GM23338 (cell line): ENCODE measurements around the gene WDR73. TPM values are rescaled to one million over a fixed set of nuclear protein-coding genes. Genes with fewer than 3 reads are reported as not detected.

Source experiments
- ATAC-seq: fragments of 200-7000 bp; cut with Tn5 transposase; 3 replicates; pipeline ENCODE4 v1.9.1; 2020
- DNase-seq: peaks from one replicate; pipeline ENCODE4 v3.0.0-alpha.2; 2015; ENCODE audit warnings: low spot score
- H2AFZ ChIP-seq: fragments of 200-600 bp; sonication (generic); 2 replicates; pipeline ENCODE4 v1.8.0; 2016; ENCODE audit warnings: antibody characterized with exemption, mild to moderate bottlenecking, moderate library complexity
- H3F3A ChIP-seq: fragments of 200-600 bp; sonication (generic); replicated peaks from 2 replicates; pipeline ENCODE4 v1.8.0; 2017; ENCODE audit warnings: antibody characterized with exemption, mixed run types, low read depth
- H3K27ac ChIP-seq: fragments of 200-600 bp; sonication (generic); 2 replicates; pipeline ENCODE4 v1.6.1; 2016; ENCODE audit warnings: low read depth
- H3K27me3 ChIP-seq: fragments of 200-600 bp; sonication (generic); 2 replicates; pipeline ENCODE4 v1.8.0; 2016; ENCODE audit warnings: mild to moderate bottlenecking, mixed run types, moderate library complexity; ENCODE audit not compliant: insufficient read depth
- H3K36me3 ChIP-seq: fragments of 200-600 bp; sonication (generic); 2 replicates; pipeline ENCODE4 v1.8.0; 2016; ENCODE audit warnings: mild to moderate bottlenecking; ENCODE audit not compliant: insufficient read depth
- H3K4me1 ChIP-seq: fragments of 200-600 bp; sonication (generic); 2 replicates; pipeline ENCODE4 v1.8.0; 2016; ENCODE audit warnings: mild to moderate bottlenecking, moderate library complexity; ENCODE audit not compliant: insufficient read depth
- H3K4me2 ChIP-seq: fragments of 200-600 bp; sonication (generic); 2 replicates; pipeline ENCODE4 v1.7.1; 2017; ENCODE audit warnings: mixed run types
- H3K4me3 ChIP-seq: fragments of 200-600 bp; sonication (generic); 2 replicates; pipeline ENCODE4 v1.6.1; 2016; ENCODE audit warnings: mixed run types
- H3K79me2 ChIP-seq: fragments of 200-600 bp; sonication (generic); replicated peaks from 2 replicates; pipeline ENCODE4 v1.8.0; 2017; ENCODE audit warnings: mild to moderate bottlenecking; ENCODE audit not compliant: insufficient read depth
- H3K9me2 ChIP-seq: fragments of 200-600 bp; sonication (generic); 2 replicates; pipeline ENCODE4 v1.8.0; 2017; ENCODE audit not compliant: insufficient read depth
- H4K20me1 ChIP-seq: fragments of 200-600 bp; sonication (generic); replicated peaks from 2 replicates; pipeline ENCODE4 v1.8.0; 2017; ENCODE audit warnings: mild to moderate bottlenecking; ENCODE audit not compliant: insufficient read depth
- H3K27ac Mint-ChIP-seq: 2 replicates; pipeline ENCODE4 v1.8.0; 2020; ENCODE audit warnings: inconsistent platforms, mild to moderate bottlenecking, moderate library complexity, mixed read lengths
- H3K27me3 Mint-ChIP-seq: 3 replicates; pipeline ENCODE4 v1.8.0; 2022; ENCODE audit warnings: low read depth, mild to moderate bottlenecking, moderate library complexity, mixed read lengths, inconsistent platforms; ENCODE audit not compliant: insufficient read depth, poor library complexity
- H3K36me3 Mint-ChIP-seq: 3 replicates; pipeline ENCODE4 v1.8.0; 2021; ENCODE audit warnings: low read depth, mild to moderate bottlenecking, inconsistent platforms, moderate library complexity, mixed read lengths
- H3K4me1 Mint-ChIP-seq: 3 replicates; pipeline ENCODE4 v1.8.0; 2020; ENCODE audit warnings: mild to moderate bottlenecking, inconsistent platforms, mixed read lengths
- H3K4me3 Mint-ChIP-seq: 3 replicates; pipeline ENCODE4 v1.8.0; 2021; ENCODE audit warnings: moderate library complexity, mild to moderate bottlenecking, inconsistent platforms, mixed read lengths
- H3K9me3 Mint-ChIP-seq: 3 replicates; pipeline ENCODE4 v1.8.0; 2020; ENCODE audit warnings: moderate library complexity, mild to moderate bottlenecking, inconsistent platforms, mixed read lengths
- CREB1 ChIP-seq: fragments of 250-450 bp; sonication (Bioruptor Pico); IDR thresholded peaks from 2 replicates; pipeline ENCODE4 v1.5.0; 2020; ENCODE audit warnings: low read depth, mild to moderate bottlenecking, moderate library complexity
- EZH2 ChIP-seq: fragments of 200-600 bp; sonication (generic); IDR thresholded peaks from one replicate; pipeline ENCODE4 v1.8.0; 2017; ENCODE audit warnings: antibody characterized with exemption, mild to moderate bottlenecking, low read depth; ENCODE audit not compliant: unreplicated experiment
- NANOG ChIP-seq: IDR thresholded peaks from 2 replicates; pipeline ENCODE4 v1.6.1; 2016; ENCODE audit warnings: antibody characterized with exemption, borderline replicate concordance
- POLR2AphosphoS5 ChIP-seq: IDR thresholded peaks from 2 replicates; pipeline ENCODE4 v1.6.1; 2016; ENCODE audit warnings: antibody characterized with exemption, low read depth
- ZNF462 ChIP-seq: fragments of 250-450 bp; sonication (Bioruptor Pico); IDR thresholded peaks from 2 replicates; pipeline ENCODE4 v1.5.0; 2020; ENCODE audit warnings: mild to moderate bottlenecking, moderate library complexity
- polyA plus RNA-seq: library from polyadenylated mRNA; unstranded; fragments of >200 nt; fragmentation: Nextera tagmentation; extraction: Ambion mirVana; gene quantifications from 2 replicates; pipeline ENCODE4 v1.2.1, GENCODE V29; 2016
- total RNA-seq: library from RNA; depleted of rRNA; stranded (reverse); fragments of >200 nt; shearing (Covaris generic); gene quantifications from 2 replicates; pipeline ENCODE4 v1.2.3, GENCODE V29; 2014
- TF ChIP-seq, protein P1 (sequence below): IDR thresholded peaks from one replicate; pipeline ENCODE4 v1.6.1; 2018; ENCODE audit warnings: antibody characterized with exemption; ENCODE audit not compliant: unreplicated experiment
- TF ChIP-seq, protein P2 (sequence below): IDR thresholded peaks from 2 replicates; pipeline ENCODE4 v1.6.1; 2016; ENCODE audit warnings: antibody characterized with exemption

WDR73 gene
- total and polyA plus RNA-seq, 2 experiments from 2014 or later, result 14.8 to 25.2 TPM

GRCh38 chr15:84604826-84605553 lies 49.1 kb downstream of the WDR73 start:
- Mint-ChIP-seq H3K9me3 (no peaks in the 10 kb centered on the region), H3K4me3 (peak overlapping the region; percentile 63), H3K36me3 (peaks cover 66% of the 10 kb centered on the region), H3K4me1 (peaks cover 73% of the 10 kb centered on the region), H3K27ac (peak overlapping the region; percentile 63), H3K27me3 (peaks cover 27% of the 10 kb centered on the region)
- ATAC-seq (no peak), DNase-seq (no peak)
- no peak for TF ChIP-seq CREB1 (CRISPR knock-in tag)
- TF ChIP-seq, protein P1, sequence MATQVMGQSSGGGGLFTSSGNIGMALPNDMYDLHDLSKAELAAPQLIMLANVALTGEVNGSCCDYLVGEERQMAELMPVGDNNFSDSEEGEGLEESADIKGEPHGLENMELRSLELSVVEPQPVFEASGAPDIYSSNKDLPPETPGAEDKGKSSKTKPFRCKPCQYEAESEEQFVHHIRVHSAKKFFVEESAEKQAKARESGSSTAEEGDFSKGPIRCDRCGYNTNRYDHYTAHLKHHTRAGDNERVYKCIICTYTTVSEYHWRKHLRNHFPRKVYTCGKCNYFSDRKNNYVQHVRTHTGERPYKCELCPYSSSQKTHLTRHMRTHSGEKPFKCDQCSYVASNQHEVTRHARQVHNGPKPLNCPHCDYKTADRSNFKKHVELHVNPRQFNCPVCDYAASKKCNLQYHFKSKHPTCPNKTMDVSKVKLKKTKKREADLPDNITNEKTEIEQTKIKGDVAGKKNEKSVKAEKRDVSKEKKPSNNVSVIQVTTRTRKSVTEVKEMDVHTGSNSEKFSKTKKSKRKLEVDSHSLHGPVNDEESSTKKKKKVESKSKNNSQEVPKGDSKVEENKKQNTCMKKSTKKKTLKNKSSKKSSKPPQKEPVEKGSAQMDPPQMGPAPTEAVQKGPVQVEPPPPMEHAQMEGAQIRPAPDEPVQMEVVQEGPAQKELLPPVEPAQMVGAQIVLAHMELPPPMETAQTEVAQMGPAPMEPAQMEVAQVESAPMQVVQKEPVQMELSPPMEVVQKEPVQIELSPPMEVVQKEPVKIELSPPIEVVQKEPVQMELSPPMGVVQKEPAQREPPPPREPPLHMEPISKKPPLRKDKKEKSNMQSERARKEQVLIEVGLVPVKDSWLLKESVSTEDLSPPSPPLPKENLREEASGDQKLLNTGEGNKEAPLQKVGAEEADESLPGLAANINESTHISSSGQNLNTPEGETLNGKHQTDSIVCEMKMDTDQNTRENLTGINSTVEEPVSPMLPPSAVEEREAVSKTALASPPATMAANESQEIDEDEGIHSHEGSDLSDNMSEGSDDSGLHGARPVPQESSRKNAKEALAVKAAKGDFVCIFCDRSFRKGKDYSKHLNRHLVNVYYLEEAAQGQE, result no peak
- Histone ChIP-seq H3K9me2 (no peaks in the 10 kb centered on the region), H3F3A (peaks cover 26% of the 10 kb centered on the region), H3K4me2 (peak overlapping the region; percentile 79), H2AFZ (no peak overlapping the region), H3K27ac (peak overlapping the region; percentile 96), H3K4me1 (peaks cover 74% of the 10 kb centered on the region), H4K20me1 (peaks cover 53% of the 10 kb centered on the region), H3K4me3 (peak overlapping the region; percentile 87), H3K27me3 (no peaks in the 10 kb centered on the region), H3K36me3 (peaks cover 31% of the 10 kb centered on the region; the same call in 1 of the 2 replicates), H3K79me2 (peaks cover 80% of the 10 kb centered on the region)

DNA sequence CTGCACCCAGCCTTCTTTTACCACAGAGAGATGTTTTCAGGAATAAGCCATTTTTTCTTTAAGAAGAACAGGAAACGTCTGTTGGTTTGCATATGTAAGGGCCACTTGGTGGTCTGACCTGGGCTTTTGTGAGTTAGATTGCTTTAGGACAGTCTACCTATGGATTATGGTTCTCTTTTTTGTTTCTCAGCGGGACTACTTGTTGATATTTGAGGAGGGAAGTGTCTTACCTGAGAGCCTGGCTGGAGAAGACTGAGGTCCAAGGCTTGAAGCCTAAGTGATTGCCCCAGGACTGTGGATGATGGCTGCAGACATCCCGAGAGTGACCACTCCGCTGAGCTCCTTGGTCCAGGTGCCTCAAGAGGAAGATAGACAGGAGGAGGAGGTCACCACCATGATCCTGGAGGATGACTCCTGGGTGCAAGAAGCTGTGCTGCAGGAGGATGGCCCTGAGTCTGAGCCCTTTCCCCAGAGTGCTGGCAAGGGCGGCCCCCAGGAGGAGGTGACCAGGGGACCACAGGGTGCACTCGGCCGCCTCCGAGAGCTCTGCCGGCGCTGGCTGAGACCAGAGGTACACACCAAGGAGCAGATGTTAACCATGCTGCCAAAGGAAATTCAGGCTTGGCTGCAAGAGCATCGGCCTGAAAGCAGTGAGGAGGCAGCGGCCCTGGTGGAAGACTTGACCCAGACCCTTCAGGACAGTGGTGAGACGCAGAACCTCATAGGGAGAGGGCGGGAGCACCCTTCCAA lies 50.3 kb downstream of the WDR73 start:
- Mint-ChIP-seq H3K36me3 (peaks cover 55% of the 10 kb centered on the region), H3K27me3 (peaks cover 37% of the 10 kb centered on the region), H3K9me3 (no peaks in the 10 kb centered on the region), H3K27ac (peak overlapping the region; percentile 93), H3K4me1 (peaks cover 72% of the 10 kb centered on the region), H3K4me3 (peak overlapping the region; percentile 93)
- Histone ChIP-seq H3K9me2 (no peaks in the 10 kb centered on the region), H3K27ac (peak overlapping the region; percentile 96), H3K4me3 (peak overlapping the region; percentile 87), H2AFZ (no peak overlapping the region), H3K4me2 (peak overlapping the region; percentile 79), H3K27me3 (no peaks in the 10 kb centered on the region), H4K20me1 (peaks cover 41% of the 10 kb centered on the region), H3K4me1 (peaks cover 65% of the 10 kb centered on the region), H3K36me3 (peaks cover 25% of the 10 kb centered on the region; the same call in 1 of the 2 replicates), H3K79me2 (peaks cover 68% of the 10 kb centered on the region), H3F3A (peaks cover 30% of the 10 kb centered on the region)
- ATAC-seq (peak; percentile 10), DNase-seq (peak; percentile 74)
- TF ChIP-seq EZH2 (no peak), NANOG (peak; percentile 99), POLR2AphosphoS5 (0 out of 2 replicates have a peak, but pooled peaks have one; percentile 38), ZNF462 (CRISPR knock-in tag) (peak; percentile 99)
- TF ChIP-seq, protein P2, sequence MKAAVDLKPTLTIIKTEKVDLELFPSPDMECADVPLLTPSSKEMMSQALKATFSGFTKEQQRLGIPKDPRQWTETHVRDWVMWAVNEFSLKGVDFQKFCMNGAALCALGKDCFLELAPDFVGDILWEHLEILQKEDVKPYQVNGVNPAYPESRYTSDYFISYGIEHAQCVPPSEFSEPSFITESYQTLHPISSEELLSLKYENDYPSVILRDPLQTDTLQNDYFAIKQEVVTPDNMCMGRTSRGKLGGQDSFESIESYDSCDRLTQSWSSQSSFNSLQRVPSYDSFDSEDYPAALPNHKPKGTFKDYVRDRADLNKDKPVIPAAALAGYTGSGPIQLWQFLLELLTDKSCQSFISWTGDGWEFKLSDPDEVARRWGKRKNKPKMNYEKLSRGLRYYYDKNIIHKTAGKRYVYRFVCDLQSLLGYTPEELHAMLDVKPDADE, result peak; percentile 82
